Ascending aorta (tissue), 2 donors: ENCODE data around the gene STOX1. TPM values are rescaled to one million over a fixed set of nuclear protein-coding genes. Genes with fewer than 3 reads are reported as not detected.
A peak's percentile ranks its signal among the peaks of the same experiment; 100 is the strongest.
"Not testable (repeated sequence)": the region's sequence is repeated elsewhere in the genome, so short reads cannot be mapped to it uniquely, and the experiment has no call there.

ENCODE experiments used
- DNase-seq, 2 donors: peaks; one replicate each; pipeline ENCODE4 v3.0.0-alpha.2; 2019; ENCODE audit warnings: low spot score in 2 of 2
- H3K27ac ChIP-seq, 2 donors: fragments of 200-600 bp; sonication (generic); one replicate each; pipeline ENCODE4 v1.5.1; 2016 to 2017; ENCODE audit warnings: mild to moderate bottlenecking in 1 of 2
- H3K27me3 ChIP-seq: fragments of 200-600 bp; sonication (generic); one replicate; pipeline ENCODE4 v1.5.1; 2017
- H3K36me3 ChIP-seq, 2 donors: fragments of 200-600 bp; sonication (generic); one replicate each; pipeline ENCODE4 v1.5.1; 2016
- H3K4me1 ChIP-seq, 2 donors: fragments of 200-600 bp; sonication (generic); one replicate each; pipeline ENCODE4 v1.5.1; 2016 to 2017; ENCODE audit warnings: mild to moderate bottlenecking in 1 of 2
- H3K4me3 ChIP-seq, 2 donors: fragments of 200-600 bp; sonication (generic); one replicate each; pipeline ENCODE4 v1.5.1; 2016 to 2017; ENCODE audit warnings: mild to moderate bottlenecking in 1 of 2
- H3K9me3 ChIP-seq, 2 donors: fragments of 200-600 bp; sonication (generic); one replicate each; pipeline ENCODE4 v1.5.1; 2016
- CTCF ChIP-seq, 3 experiments: fragments of 200-600 bp in 2 of 3; fragments of 450-650 bp in 1 of 3; sonication (generic) in 2 of 3; IDR thresholded peaks; one replicate each; pipeline ENCODE4 v1.5.1; 2016 to 2019; ENCODE audit warnings: antibody characterized with exemption in 3 of 3, mild to moderate bottlenecking in 1 of 3, moderate library complexity in 1 of 3
- intact Hi-C: fragments of 100-400 bp; cut with DNase I; formaldehyde crosslinking; loops from one replicate; pipeline ENCODE4 v1.15.1; 2023
- total RNA-seq: library from RNA; depleted of rRNA; stranded (reverse); fragments of >200 nt; gene quantifications from one replicate; pipeline ENCODE4 v1.1.0, GENCODE V29; 2016

Gene STOX1
- total RNA-seq, 1 donor from 2014 or later = 0.11 TPM

- TF ChIP-seq CTCF (IDR thresholded peaks at IDR 0.05) = no peak
- no peak for DNase-seq
- no peaks in the 10 kb centered on the region for H3K4me1 ChIP-seq
- H3K9me3 ChIP-seq = no peaks in the 10 kb centered on the region
- no peak overlapping the region for H3K4me3 ChIP-seq
- no peaks in the 10 kb centered on the region for H3K27me3 ChIP-seq
- intact Hi-C loops = no loop called here
- no peak overlapping the region for H3K27ac ChIP-seq
- H3K36me3 ChIP-seq = no peaks in the 10 kb centered on the region
These were observed 15.9 kb upstream of the STOX1 start for GRCh38 chr10:68811314-68812009.

- no peaks in the 10 kb centered on the region for H3K9me3 ChIP-seq
- peak in 1 of 2 donors; percentile 39 for DNase-seq
- no peak overlapping the region for H3K4me3 ChIP-seq
- no peaks in the 10 kb centered on the region for H3K27me3 ChIP-seq
- no peak for TF ChIP-seq CTCF (IDR thresholded peaks at IDR 0.05)
- H3K27ac ChIP-seq = no peak overlapping the region
- no peaks in the 10 kb centered on the region for H3K4me1 ChIP-seq
- no peaks in the 10 kb centered on the region for H3K36me3 ChIP-seq
- intact Hi-C loops = no loop called here
These were observed 14.9 kb upstream of the STOX1 start for GRCh38 chr10:68812420-68812819.

- H3K4me1 ChIP-seq = no peaks in the 10 kb centered on the region
- no peaks in the 10 kb centered on the region for H3K27me3 ChIP-seq
- intact Hi-C loops = no loop called here
- H3K4me3 ChIP-seq = no peak overlapping the region
- no peak for TF ChIP-seq CTCF (IDR thresholded peaks at IDR 0.05)
- no peaks in the 10 kb centered on the region for H3K9me3 ChIP-seq
- H3K27ac ChIP-seq = no peak overlapping the region
- DNase-seq = no peak
- no peaks in the 10 kb centered on the region for H3K36me3 ChIP-seq
These were observed 13.8 kb upstream of the STOX1 start for GRCh38 chr10:68813559-68813958.

- no peak overlapping the region for H3K4me3 ChIP-seq
- H3K9me3 ChIP-seq = no peaks in the 10 kb centered on the region
- H3K27ac ChIP-seq = no peak overlapping the region
- no peaks in the 10 kb centered on the region for H3K4me1 ChIP-seq
- no peak for DNase-seq
- no peaks in the 10 kb centered on the region for H3K36me3 ChIP-seq
- no peak for TF ChIP-seq CTCF (IDR thresholded peaks at IDR 0.05)
- intact Hi-C loops = no loop called here
- no peaks in the 10 kb centered on the region for H3K27me3 ChIP-seq
These were observed 10.4 kb upstream of the STOX1 start for GRCh38 chr10:68816796-68817412.

- DNase-seq, H3K4me3 ChIP-seq, intact Hi-C loops, H3K27me3 ChIP-seq, H3K27ac ChIP-seq, H3K36me3 ChIP-seq, H3K9me3 ChIP-seq, H3K4me1 ChIP-seq: not testable (repeated sequence)
These were observed 7.0 kb upstream of the STOX1 start for GRCh38 chr10:68820359-68820758.

GRCh38 chr10:68822626-68823025, 4.7 kb upstream of the STOX1 start:
- H3K4me1 ChIP-seq, DNase-seq, H3K9me3 ChIP-seq, intact Hi-C loops, H3K27ac ChIP-seq, H3K4me3 ChIP-seq, H3K27me3 ChIP-seq, H3K36me3 ChIP-seq: not testable (repeated sequence)

GRCh38 chr10:68827592-68827959, 245 bp downstream of the STOX1 start:
- H3K36me3 ChIP-seq, intact Hi-C loops, H3K27me3 ChIP-seq, H3K27ac ChIP-seq, H3K4me1 ChIP-seq, DNase-seq, H3K9me3 ChIP-seq: not testable (repeated sequence)
- H3K4me3 ChIP-seq = peak overlapping the region; percentile 53 to 67

GRCh38 chr10:68828083-68828601, 811 bp downstream of the STOX1 start:
- H3K27ac ChIP-seq, H3K9me3 ChIP-seq, H3K4me1 ChIP-seq, H3K36me3 ChIP-seq, DNase-seq, intact Hi-C loops, H3K27me3 ChIP-seq: not testable (repeated sequence)
- H3K4me3 ChIP-seq = peak overlapping the region; percentile 40 to 67
